ENCODE data around the gene ABR. TPM values are rescaled to one million over a fixed set of nuclear protein-coding genes. Genes with fewer than 3 reads are reported as not detected.
"Not testable (repeated sequence)": the region's sequence is repeated elsewhere in the genome, so short reads cannot be mapped to it uniquely, and the experiment has no call there.

Gene ABR
- total and polyA plus RNA-seq, 9 donors, result 25.0 to 94.6 (median 60.2) TPM

DNA sequence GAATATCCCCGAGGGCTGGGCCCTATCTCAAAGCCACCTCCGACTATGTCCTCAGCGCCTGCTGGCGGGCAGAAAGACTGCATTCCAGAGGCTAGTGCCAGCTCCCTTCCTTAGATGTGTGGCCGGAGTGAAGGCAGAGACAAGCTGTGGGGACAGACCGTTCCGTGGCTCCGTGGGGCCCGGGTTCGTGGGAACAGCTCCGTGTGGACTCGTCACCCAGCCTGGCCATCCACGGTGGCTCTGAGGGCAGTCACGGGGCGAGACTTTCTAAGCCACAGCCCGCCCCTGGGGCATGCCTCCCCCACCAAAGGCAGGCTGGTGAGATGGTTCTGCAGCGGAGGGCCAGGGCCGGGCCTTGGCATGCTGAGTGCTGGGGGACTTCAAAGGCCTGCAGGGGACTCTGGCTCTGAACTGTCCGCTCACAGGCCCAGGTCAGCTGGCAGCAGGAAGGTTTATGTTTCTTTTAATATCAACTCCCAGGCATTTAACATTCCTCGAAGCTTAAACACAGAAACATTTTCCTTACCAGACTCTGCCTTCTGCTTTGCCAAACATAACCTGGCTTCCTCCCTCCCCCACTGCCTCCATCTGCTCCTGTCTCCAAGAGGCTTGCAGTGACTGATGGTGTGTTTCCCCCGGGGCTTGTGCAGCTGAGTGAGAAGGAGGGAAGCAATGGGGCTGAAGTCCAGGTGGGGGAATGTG, 132.5 kb downstream of the ABR start:
- TF ChIP-seq EP300 (IDR thresholded peaks at IDR 0.05) (no peak), CTCF (IDR thresholded peaks at IDR 0.05) (no peak), POLR2A (IDR thresholded peaks at IDR 0.05) (no peak)
- no peaks in the 10 kb centered on the region for H3K36me3 ChIP-seq
- DNase-seq, result peak in 1 of 5 donors; percentile 24
- H3K4me1 ChIP-seq (ENCODE audit: insufficient read depth), result peaks cover 9% of the 10 kb centered on the region
- no peak overlapping the region for H3K4me3 ChIP-seq
- H3K27me3 ChIP-seq, result no peaks in the 10 kb centered on the region
- intact Hi-C loops (cut with DNase I), result loop anchor here in 1 of 4 donors (5.0 kb wide), 1 partner anchor 40 kb away; no protein-coding TSS in a partner anchor
- peak overlapping the region in 1 of 2 donors; percentile 28 for H3K27ac ChIP-seq
- 19 to 39% (median 26%) methylated on average over 21 of the region's 21 CpGs for WGBS, 3 donors
- H3K9me3 ChIP-seq, result no peaks in the 10 kb centered on the region

- no peaks in the 10 kb centered on the region for H3K36me3 ChIP-seq
- H3K4me3 ChIP-seq, result no peak overlapping the region
- peaks cover 9% of the 10 kb centered on the region for H3K4me1 ChIP-seq (ENCODE audit: insufficient read depth)
- intact Hi-C loops (cut with DNase I), result loop anchor here in 1 of 4 donors (5.0 kb wide), 1 partner anchor 38 kb away; no protein-coding TSS in a partner anchor
- TF ChIP-seq POLR2A (IDR thresholded peaks at IDR 0.05), result no peak
- TF ChIP-seq CTCF (IDR thresholded peaks at IDR 0.05), result no peak
- TF ChIP-seq EP300 (IDR thresholded peaks at IDR 0.05), result no peak
- no peaks in the 10 kb centered on the region for H3K9me3 ChIP-seq
- H3K27me3 ChIP-seq, result no peaks in the 10 kb centered on the region
- 88 to 89% (median 89%) methylated on average over 9 of the region's 9 CpGs for WGBS, 3 donors
- no peak overlapping the region for H3K27ac ChIP-seq
- DNase-seq, result no peak
Observed at GRCh38 chr17:1045456-1045855, 134.3 kb downstream of the ABR start.

DNA sequence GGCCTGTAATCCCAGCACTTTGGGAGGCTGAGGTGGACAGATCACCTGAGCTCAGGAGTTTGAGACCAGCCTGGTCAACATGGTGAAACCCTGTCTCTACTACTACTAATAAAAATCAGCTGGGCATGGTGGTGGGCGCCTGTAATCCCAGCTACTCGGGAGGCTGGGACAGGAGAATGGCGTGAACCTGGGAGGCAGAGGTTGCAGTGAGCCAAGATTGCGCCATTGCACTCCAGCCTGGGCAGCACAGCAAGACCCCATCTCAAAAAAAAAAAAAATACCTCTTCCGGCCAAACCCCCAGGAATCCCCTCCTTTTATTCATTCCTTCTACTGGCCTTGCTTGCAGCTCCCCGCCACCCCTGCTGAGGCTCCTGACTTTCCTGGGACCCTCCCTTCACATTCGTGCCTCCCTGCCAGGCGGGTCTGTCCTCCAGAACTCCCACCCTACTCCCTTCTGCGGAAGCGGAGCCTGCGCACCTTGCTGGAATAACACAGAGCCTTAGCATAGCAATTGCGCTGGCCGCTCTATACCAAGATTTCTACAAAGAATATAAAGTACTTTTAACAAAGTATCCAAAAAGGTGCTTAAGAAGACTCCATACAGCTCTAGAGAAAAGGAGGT, 135.3 kb downstream of the ABR start:
- not testable (repeated sequence) for H3K4me1 ChIP-seq (ENCODE audit: insufficient read depth); H3K9me3 ChIP-seq; H3K4me3 ChIP-seq; H3K36me3 ChIP-seq; H3K27me3 ChIP-seq; DNase-seq
- WGBS, 3 donors, result 86 to 90% (median 89%) methylated on average over 13 of the region's 13 CpGs
- intact Hi-C loops (cut with DNase I), result loop anchor here in 1 of 4 donors (5.0 kb wide), 1 partner anchor 37 kb away; no protein-coding TSS in a partner anchor
- peak overlapping the region in 1 of 2 donors; percentile 21 for H3K27ac ChIP-seq

DNA sequence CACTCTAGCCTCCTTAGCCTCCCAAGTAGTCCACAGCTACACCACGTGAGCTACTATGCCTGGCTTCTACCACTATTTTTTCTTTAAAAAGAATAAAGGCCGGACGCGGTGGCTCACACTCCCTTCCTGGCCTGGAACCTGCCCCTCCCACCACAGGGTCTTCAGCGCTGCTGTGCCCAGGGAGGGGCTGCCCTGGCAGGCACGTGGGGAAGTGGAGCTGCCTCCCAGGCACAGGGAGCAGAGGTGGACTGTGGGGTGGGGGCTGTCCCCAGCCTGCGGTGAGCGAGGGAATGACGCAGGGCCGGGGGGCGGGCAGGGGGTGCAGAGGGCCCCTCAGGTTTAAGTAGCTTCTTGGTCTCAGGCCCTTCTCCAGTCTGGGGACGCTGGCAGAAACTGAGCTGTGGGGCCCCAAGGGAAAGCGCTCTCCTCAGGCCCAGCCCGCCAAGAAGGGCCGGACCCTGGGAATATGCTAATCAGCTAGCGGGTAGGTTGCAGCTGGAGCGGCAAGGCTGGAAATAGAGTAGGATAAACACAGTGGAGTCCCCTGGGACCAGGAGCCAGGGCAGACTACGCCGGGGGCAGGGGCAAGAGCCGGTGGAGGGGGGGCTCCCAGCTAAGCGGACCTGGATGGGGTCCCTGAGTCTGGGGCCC, 136.1 kb downstream of the ABR start:
- H3K36me3 ChIP-seq, result no peaks in the 10 kb centered on the region
- H3K4me3 ChIP-seq, result no peak overlapping the region
- H3K4me1 ChIP-seq (ENCODE audit: insufficient read depth), result peaks cover 9% of the 10 kb centered on the region
- H3K9me3 ChIP-seq, result no peaks in the 10 kb centered on the region
- intact Hi-C loops (cut with DNase I), result no loop called here
- 13 to 30% (median 19%) methylated on average over 18 to 21 of the region's 21 CpGs for WGBS, 3 donors
- peak; percentile 48 to 67 (median 60) for DNase-seq
- H3K27me3 ChIP-seq, result no peaks in the 10 kb centered on the region
- no peak for TF ChIP-seq POLR2A (IDR thresholded peaks at IDR 0.05)
- no peak for TF ChIP-seq EP300 (IDR thresholded peaks at IDR 0.05)
- TF ChIP-seq CTCF (IDR thresholded peaks at IDR 0.05), result no peak
- peak overlapping the region; percentile 19 to 21 for H3K27ac ChIP-seq
